HL-60 (cell line): ENCODE data around the gene POPDC3.

ENCODE experiments used
- DNase-seq, 2 experiments: peaks; one replicate each; pipeline ENCODE4 v3.0.0-alpha.2; 2010 to 2020; ENCODE audit warnings: low read depth in 1 of 2, low spot score in 1 of 2
- H3K27ac ChIP-seq: fragments of 250-450 bp; sonication (Bioruptor Pico); replicated peaks from 2 replicates; pipeline ENCODE4 v1.5.1; 2020; ENCODE audit warnings: mild to moderate bottlenecking, moderate library complexity
- H3K27me3 ChIP-seq: fragments of 250-450 bp; sonication (Bioruptor Pico); 2 replicates; pipeline ENCODE4 v1.5.1; 2021; ENCODE audit warnings: mild to moderate bottlenecking, moderate library complexity; ENCODE audit not compliant: insufficient read depth, poor library complexity, severe bottlenecking
- H3K4me3 ChIP-seq: replicated peaks from 2 replicates; pipeline ENCODE4 v1.5.1; 2011; ENCODE audit warnings: mild to moderate bottlenecking, control low read depth, low read length; ENCODE audit not compliant: insufficient read depth
- GABPA ChIP-seq: IDR thresholded peaks from 2 replicates; pipeline ENCODE4 v1.6.1; 2012; ENCODE audit warnings: low read depth
- POLR2AphosphoS5 ChIP-seq: IDR thresholded peaks from 2 replicates; pipeline ENCODE4 v1.6.1; 2012; ENCODE audit warnings: low read depth
- SPI1 ChIP-seq: IDR thresholded peaks from 2 replicates; pipeline ENCODE4 v1.6.1; 2012; ENCODE audit warnings: low read depth, mild to moderate bottlenecking, borderline replicate concordance
- TF ChIP-seq, protein P1 (sequence below): IDR thresholded peaks from one replicate; pipeline ENCODE4 v1.5.1; 2011; ENCODE audit warnings: low read length, control low read depth, inconsistent platforms; ENCODE audit not compliant: insufficient read depth
- TF ChIP-seq, protein P2 (sequence below): IDR thresholded peaks from 2 replicates; pipeline ENCODE4 v1.6.1; 2012; ENCODE audit warnings: low read depth; ENCODE audit not compliant: insufficient replicate concordance

POPDC3 gene

DNA sequence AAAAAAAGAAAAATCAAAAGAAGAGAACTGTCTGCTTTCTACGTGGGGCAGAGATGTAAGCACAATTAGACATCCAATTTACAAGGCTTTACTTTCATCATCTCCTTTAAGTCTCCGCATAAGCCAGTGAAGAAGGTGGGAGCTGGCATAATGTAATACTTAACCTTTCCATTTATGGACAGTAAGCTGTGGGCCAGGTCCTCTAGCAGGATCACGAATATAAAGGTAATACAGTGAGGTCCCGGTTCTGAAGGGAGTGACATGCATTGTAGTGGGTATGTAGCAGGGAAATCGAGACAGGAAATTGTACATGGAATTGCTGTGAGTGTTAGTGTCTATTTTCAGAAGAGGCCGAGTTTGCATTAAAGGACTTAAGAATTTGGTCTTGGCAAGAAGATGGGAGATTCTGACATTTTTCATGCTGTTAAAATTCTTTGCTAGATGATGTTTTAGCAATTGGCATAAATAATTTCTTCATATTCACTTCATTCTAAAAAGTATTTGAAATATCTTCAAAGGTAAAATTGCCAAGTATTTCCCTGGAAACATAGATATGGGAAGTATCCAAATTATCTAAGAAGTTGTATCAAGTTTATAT is 20.4 kb upstream of the POPDC3 start:
- H3K27ac ChIP-seq: no peak overlapping the region
- H3K27me3 ChIP-seq: no peaks in the 10 kb centered on the region
- no peak overlapping the region for H3K4me3 ChIP-seq
- TF ChIP-seq POLR2AphosphoS5: no peak
- TF ChIP-seq SPI1: no peak
- TF ChIP-seq, protein P1, sequence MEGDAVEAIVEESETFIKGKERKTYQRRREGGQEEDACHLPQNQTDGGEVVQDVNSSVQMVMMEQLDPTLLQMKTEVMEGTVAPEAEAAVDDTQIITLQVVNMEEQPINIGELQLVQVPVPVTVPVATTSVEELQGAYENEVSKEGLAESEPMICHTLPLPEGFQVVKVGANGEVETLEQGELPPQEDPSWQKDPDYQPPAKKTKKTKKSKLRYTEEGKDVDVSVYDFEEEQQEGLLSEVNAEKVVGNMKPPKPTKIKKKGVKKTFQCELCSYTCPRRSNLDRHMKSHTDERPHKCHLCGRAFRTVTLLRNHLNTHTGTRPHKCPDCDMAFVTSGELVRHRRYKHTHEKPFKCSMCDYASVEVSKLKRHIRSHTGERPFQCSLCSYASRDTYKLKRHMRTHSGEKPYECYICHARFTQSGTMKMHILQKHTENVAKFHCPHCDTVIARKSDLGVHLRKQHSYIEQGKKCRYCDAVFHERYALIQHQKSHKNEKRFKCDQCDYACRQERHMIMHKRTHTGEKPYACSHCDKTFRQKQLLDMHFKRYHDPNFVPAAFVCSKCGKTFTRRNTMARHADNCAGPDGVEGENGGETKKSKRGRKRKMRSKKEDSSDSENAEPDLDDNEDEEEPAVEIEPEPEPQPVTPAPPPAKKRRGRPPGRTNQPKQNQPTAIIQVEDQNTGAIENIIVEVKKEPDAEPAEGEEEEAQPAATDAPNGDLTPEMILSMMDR: no peak
- no peak for TF ChIP-seq GABPA
- TF ChIP-seq, protein P2, sequence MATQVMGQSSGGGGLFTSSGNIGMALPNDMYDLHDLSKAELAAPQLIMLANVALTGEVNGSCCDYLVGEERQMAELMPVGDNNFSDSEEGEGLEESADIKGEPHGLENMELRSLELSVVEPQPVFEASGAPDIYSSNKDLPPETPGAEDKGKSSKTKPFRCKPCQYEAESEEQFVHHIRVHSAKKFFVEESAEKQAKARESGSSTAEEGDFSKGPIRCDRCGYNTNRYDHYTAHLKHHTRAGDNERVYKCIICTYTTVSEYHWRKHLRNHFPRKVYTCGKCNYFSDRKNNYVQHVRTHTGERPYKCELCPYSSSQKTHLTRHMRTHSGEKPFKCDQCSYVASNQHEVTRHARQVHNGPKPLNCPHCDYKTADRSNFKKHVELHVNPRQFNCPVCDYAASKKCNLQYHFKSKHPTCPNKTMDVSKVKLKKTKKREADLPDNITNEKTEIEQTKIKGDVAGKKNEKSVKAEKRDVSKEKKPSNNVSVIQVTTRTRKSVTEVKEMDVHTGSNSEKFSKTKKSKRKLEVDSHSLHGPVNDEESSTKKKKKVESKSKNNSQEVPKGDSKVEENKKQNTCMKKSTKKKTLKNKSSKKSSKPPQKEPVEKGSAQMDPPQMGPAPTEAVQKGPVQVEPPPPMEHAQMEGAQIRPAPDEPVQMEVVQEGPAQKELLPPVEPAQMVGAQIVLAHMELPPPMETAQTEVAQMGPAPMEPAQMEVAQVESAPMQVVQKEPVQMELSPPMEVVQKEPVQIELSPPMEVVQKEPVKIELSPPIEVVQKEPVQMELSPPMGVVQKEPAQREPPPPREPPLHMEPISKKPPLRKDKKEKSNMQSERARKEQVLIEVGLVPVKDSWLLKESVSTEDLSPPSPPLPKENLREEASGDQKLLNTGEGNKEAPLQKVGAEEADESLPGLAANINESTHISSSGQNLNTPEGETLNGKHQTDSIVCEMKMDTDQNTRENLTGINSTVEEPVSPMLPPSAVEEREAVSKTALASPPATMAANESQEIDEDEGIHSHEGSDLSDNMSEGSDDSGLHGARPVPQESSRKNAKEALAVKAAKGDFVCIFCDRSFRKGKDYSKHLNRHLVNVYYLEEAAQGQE: no peak
- DNase-seq: no peak

DNA sequence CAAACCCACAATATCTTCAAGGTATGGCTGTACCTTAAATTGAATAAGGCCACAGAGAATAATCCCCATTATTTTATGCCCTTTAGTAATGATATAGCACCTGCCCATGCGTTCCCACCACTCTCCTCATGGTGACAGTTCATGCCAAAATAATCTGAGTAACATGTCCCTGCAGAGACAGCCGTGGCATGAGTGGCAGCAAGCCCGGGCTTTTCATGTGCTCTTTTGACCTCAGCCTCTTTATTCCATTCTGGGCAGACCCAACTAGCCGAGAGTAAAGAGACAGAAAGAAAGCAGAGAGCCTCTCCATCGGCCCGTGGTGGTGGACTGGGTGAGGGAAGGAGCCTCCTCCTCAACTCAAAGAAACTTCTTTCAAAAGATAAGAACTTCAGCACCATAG is 19.9 kb upstream of the POPDC3 start:
- TF ChIP-seq SPI1 (no peak), GABPA (no peak), POLR2AphosphoS5 (no peak)
- TF ChIP-seq, protein P1: no peak
- TF ChIP-seq, protein P2: no peak
- Histone ChIP-seq H3K27me3 (no peaks in the 10 kb centered on the region), H3K4me3 (no peak overlapping the region), H3K27ac (no peak overlapping the region)
- DNase-seq: no peak

DNA sequence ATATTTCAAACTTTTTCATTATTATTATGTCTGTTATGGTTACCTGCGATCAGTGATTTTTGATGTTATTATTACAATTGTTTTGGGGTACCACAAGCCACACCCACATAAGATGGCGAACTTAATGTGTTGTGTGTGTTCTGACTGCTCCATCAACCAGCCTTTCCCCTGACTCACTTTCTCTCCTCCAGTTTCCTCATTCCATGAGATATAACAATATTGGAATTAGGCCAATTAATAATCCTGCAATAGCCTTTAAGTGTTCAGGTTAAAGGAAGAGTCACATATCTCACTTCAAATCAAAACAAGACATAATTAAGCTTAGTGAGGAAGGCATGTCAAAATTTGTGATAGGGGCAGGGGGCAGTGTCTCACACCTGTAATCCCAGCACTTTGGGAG is 16.3 kb upstream of the POPDC3 start:
- DNase-seq: no peak
- no peak overlapping the region for H3K4me3 ChIP-seq
- no peak for TF ChIP-seq GABPA
- TF ChIP-seq, protein P2: no peak

DNA sequence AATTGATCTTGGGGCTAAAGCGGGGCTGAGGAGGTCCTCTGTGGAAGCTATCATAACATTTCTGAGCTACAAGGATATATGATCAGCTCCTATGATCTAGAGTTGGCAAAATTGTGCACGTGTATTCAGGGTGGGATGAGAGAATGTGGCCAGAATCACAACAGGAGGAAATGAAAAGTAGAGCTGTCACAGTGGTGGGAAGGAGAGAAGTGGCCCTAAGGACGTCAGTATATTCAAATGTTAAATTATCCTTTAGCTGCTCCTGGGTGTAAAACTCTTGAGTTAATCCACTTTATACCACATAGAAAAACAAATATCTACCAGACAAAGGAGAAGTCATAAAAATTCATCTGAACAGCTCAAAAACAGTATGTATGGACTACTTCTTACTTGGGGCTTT is 14.8 kb upstream of the POPDC3 start:
- Histone ChIP-seq H3K27ac (no peak overlapping the region), H3K27me3 (no peaks in the 10 kb centered on the region), H3K4me3 (no peak overlapping the region)
- DNase-seq: no peak
- TF ChIP-seq, protein P1: no peak
- TF ChIP-seq GABPA (no peak), SPI1 (no peak)
- TF ChIP-seq, protein P2: no peak

More for the DNA sequence above, 16.3 kb upstream of the POPDC3 start:
- Histone ChIP-seq H3K27ac (no peak overlapping the region), H3K27me3 (no peaks in the 10 kb centered on the region)
